ENCODE data around the gene TMEM72. TPM values are rescaled to one million over a fixed set of nuclear protein-coding genes. Genes with fewer than 3 reads are reported as not detected.
A peak's percentile ranks its signal among the peaks of the same experiment; 100 is the strongest.

TMEM72 gene
- total and polyA plus RNA-seq, 2 of the 13 experiments (the other 11 are each of a cell fraction or from before 2014, with no cell fraction given): 0.04 TPM; not detected in 1

DNA sequence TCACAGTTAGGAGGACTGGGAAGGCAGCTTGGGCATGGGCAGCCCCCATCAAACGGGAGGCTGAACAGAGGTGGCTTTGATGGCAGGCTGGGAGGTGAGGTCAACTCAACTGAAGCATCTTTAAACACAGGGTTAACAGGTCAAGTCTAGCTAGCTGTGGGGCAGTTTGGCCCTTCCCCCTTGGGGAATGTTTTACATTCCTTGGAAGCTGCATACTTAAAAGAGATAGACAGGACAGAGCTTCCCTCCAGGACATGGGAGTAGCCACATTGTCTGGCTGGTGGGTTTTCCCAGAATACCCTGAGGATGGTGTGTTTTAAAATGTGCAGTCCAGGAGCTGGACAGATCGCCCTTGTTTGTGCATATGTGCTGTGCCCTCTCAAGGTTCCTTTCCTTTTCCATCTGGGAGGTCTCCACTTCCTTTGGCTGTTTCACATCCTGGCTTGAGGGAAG is 41.7 kb downstream of the TMEM72 start:
- no peak overlapping the region for H3K4me3 ChIP-seq (replicated peaks in 1 of 3; ENCODE audit: insufficient read depth in 1 of 3, low read depth in 2 of 3, low read length in 3 of 3)
- ChIA-PET CTCF (ENCODE audit: low intra/inter-chr PET ratio, low total read pairs) (interaction anchor here (0.7 kb wide), 1 partner anchor 23 kb away, joined by 3 read pairs; no protein-coding TSS in a partner anchor), POLR2A (interaction anchor here (0.8 to 2.8 kb wide), 10 partner anchors 8 to 43 kb away, joined by 3 to 25 read pairs (median 6); partner anchors contain the start of gene DEPP1)
- TSS peak; percentile 10 for BruUV-seq (replicated peaks)
- H3K4me2 ChIP-seq (ENCODE audit: low read depth, low read length): peak overlapping the region; percentile 46
- H3K36me3 ChIP-seq (replicated peaks in 1 of 2; ENCODE audit: control insufficient read depth in 1 of 2, insufficient read depth in 2 of 2, low read length in 2 of 2): 0 out of 5 replicates have a peak, but pooled peaks cover 0 to 6% of the 10 kb centered on the region in 2 experiments
- H3K27ac ChIP-seq (ENCODE audit: extremely low read length, insufficient read depth, low read length): peak overlapping the region; percentile 50
- intact Hi-C loops (cut with micrococcal nuclease; ENCODE audit: unreplicated experiment) (loop anchor here (5.0 kb wide), 1 partner anchor 696 kb away; no protein-coding TSS in a partner anchor), in situ Hi-C loops (cut with HindIII; ENCODE audit: extremely low pct_ligation_motif_present, low pct_unique_long_range_greater_than_20kb) (loop anchor here (25.0 kb wide), 1 partner anchor 1541 kb away; the partner anchor contains the start of gene HNRNPF)
- no peak overlapping the region; the same call in 1 of the 2 replicates for H3K9ac ChIP-seq (ENCODE audit: insufficient read depth, low read depth, low read length)
- H3K9me3 ChIP-seq (ENCODE audit: low read length): no peaks in the 10 kb centered on the region
- no peaks in the 10 kb centered on the region for H4K20me1 ChIP-seq (ENCODE audit: insufficient read depth, low read length)
- H3K79me2 ChIP-seq (ENCODE audit: insufficient read depth, low read length): peaks cover 2% of the 10 kb centered on the region
- no peak overlapping the region for H2AFZ ChIP-seq (ENCODE audit: low read length)
- FAIRE-seq (peak; percentile 88), DNase-seq (ENCODE audit: low spot score) (peak; percentile 92), ATAC-seq (peak; percentile 75)
- 22% methylated on average over 2 of the region's 2 CpGs for WGBS (ENCODE audit: low lambda C conversion rate)
- H3K27me3 ChIP-seq (ENCODE audit: control insufficient read depth in 1 of 2, insufficient read depth in 2 of 2, low read length in 2 of 2): no peaks in the 10 kb centered on the region
- H3K4me1 ChIP-seq (ENCODE audit: insufficient read depth, low read length): peaks cover 80% of the 10 kb centered on the region
- TF ChIP-seq, protein P1, sequence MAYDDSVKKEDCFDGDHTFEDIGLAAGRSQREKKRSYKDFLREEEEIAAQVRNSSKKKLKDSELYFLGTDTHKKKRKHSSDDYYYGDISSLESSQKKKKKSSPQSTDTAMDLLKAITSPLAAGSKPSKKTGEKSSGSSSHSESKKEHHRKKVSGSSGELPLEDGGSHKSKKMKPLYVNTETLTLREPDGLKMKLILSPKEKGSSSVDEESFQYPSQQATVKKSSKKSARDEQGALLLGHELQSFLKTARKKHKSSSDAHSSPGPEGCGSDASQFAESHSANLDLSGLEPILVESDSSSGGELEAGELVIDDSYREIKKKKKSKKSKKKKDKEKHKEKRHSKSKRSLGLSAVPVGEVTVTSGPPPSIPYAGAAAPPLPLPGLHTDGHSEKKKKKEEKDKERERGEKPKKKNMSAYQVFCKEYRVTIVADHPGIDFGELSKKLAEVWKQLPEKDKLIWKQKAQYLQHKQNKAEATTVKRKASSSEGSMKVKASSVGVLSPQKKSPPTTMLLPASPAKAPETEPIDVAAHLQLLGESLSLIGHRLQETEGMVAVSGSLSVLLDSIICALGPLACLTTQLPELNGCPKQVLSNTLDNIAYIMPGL (CRISPR knock-in tag; IDR thresholded peaks at IDR 0.05; ENCODE audit: borderline replicate concordance in 1 of 2, low read depth in 1 of 2): 0 out of 4 replicates have a peak, but pooled peaks of 1 of the 2 experiments have one; percentile 32
- peak; percentile 63; the same call in 1 of the 2 replicates for TF ChIP-seq ZNF644 (CRISPR knock-in tag; IDR thresholded peaks at IDR 0.05; ENCODE audit: low read depth)
- TF ChIP-seq ZBED4 (CRISPR knock-in tag; IDR thresholded peaks at IDR 0.05; ENCODE audit: borderline replicate concordance): no peak
- no peak for TF ChIP-seq HNF1A (IDR thresholded peaks at IDR 0.05; ENCODE audit: low read depth)
- TF ChIP-seq HNF1A (CRISPR knock-in tag; IDR thresholded peaks at IDR 0.05; ENCODE audit: borderline replicate concordance): peak; percentile 80; the same call in 1 of the 2 replicates
- no peak for TF ChIP-seq KLF6 (CRISPR knock-in tag; IDR thresholded peaks at IDR 0.05)
- no peak for TF ChIP-seq REPIN1 (CRISPR knock-in tag; IDR thresholded peaks at IDR 0.05; ENCODE audit: borderline replicate concordance, low read depth)
- TF ChIP-seq TARDBP (CRISPR knock-in tag; IDR thresholded peaks at IDR 0.05): peak; percentile 23; the same call in 1 of the 2 replicates
- TF ChIP-seq GATAD2A (CRISPR knock-in tag; IDR thresholded peaks at IDR 0.05): peak; percentile 66
- no peak for TF ChIP-seq PBX3 (CRISPR knock-in tag; IDR thresholded peaks at IDR 0.05; ENCODE audit: borderline replicate concordance)
- TF ChIP-seq TMF1 (CRISPR knock-in tag; IDR thresholded peaks at IDR 0.05; ENCODE audit: low read depth): no peak
- TF ChIP-seq RXRA (CRISPR knock-in tag; IDR thresholded peaks at IDR 0.05): peak; percentile 83
